ENCODE data around the gene ANGPT4. TPM values are rescaled to one million over a fixed set of nuclear protein-coding genes. Genes with fewer than 3 reads are reported as not detected.

Gene ANGPT4
- total and polyA plus RNA-seq, 2 of the 8 experiments (the other 6 are each of a cell fraction or from before 2014, with no cell fraction given) = 0.07 to 0.33 TPM

DNA sequence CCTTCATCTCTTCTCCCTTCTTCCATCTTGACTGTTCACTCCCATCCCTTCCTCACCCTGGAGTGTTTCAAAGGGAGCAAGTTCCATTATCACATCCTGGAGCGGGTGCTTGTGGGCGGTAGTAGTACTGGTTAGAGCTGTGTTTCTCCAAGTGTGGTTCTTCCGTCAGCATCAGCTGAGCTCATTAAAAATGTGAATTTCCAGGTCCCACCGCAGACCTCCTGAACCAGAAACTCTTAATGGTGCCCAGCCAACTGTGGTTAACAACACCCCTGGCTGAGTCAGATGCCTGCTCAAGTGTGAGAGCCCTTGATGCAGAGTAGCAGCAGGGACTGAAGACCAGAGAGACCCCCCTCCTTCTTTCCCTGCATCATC is 24.4 kb downstream of the ANGPT4 start:
- Histone ChIP-seq H3K14ac (ENCODE audit: insufficient read length) (no peak overlapping the region), H4K5ac (ENCODE audit: insufficient read length, low read depth, low read length) (no peak overlapping the region), H3K4me3 (ENCODE audit: extremely low read depth in 1 of 4, insufficient read depth in 2 of 4, low read depth in 3 of 4, low read length in 4 of 4) (no peak overlapping the region), H3K23me2 (ENCODE audit: low read depth, low read length) (no peaks in the 10 kb centered on the region), H3K4me1 (replicated peaks in 1 of 4; ENCODE audit: control insufficient read depth in 3 of 4, insufficient read depth in 4 of 4, low read length in 3 of 4) (no peaks in the 10 kb centered on the region), H3K27ac (ENCODE audit: low read depth, low read length) (no peak overlapping the region), H2BK120ac (replicated peaks; ENCODE audit: low read depth, low read length) (no peak overlapping the region), H2BK20ac (ENCODE audit: low read length) (no peak overlapping the region), H2BK12ac (ENCODE audit: low read depth, low read length) (no peak overlapping the region), H4K20me1 (replicated peaks in 1 of 2; ENCODE audit: control insufficient read depth in 1 of 2, insufficient read depth in 2 of 2, low read length in 2 of 2) (no peaks in the 10 kb centered on the region), H2AK5ac (ENCODE audit: low read depth, low read length) (no peak overlapping the region), H3K79me1 (ENCODE audit: low read depth, low read length) (no peaks in the 10 kb centered on the region), H3K4ac (replicated peaks; ENCODE audit: insufficient read length, low read depth, low read length) (no peak overlapping the region), H3K56ac (replicated peaks; ENCODE audit: insufficient read length, low read depth, low read length) (no peak overlapping the region), H2BK5ac (ENCODE audit: low read depth, low read length) (no peak overlapping the region), H3K18ac (ENCODE audit: extremely low read depth, low read length) (no peak overlapping the region), H3K9me3 (ENCODE audit: insufficient read depth in 2 of 2, low read depth in 1 of 2, low read length in 1 of 2) (0 out of 4 replicates have a peak, but pooled peaks cover 0 to 3% of the 10 kb centered on the region in 2 experiments), H3K27me3 (replicated peaks in 1 of 4; ENCODE audit: control insufficient read depth in 3 of 4, extremely low read depth in 1 of 4, insufficient read depth in 3 of 4, low read length in 3 of 4) (no peaks in the 10 kb centered on the region; a peak in 1 of 7 replicates), H4K91ac (replicated peaks; ENCODE audit: insufficient read length, low read length) (no peak overlapping the region), H3K4me2 (ENCODE audit: insufficient read depth in 1 of 2, low read depth in 2 of 2, low read length in 2 of 2) (no peak overlapping the region), H4K8ac (ENCODE audit: extremely low read depth, insufficient read depth, low read length) (no peak overlapping the region; the same call in 1 of the 2 replicates), H2AFZ (ENCODE audit: low read length) (no peak overlapping the region), H2BK15ac (ENCODE audit: low read length) (no peak overlapping the region), H3K79me2 (ENCODE audit: control insufficient read depth in 1 of 2, insufficient read depth in 2 of 2, low read length in 2 of 2) (no peaks in the 10 kb centered on the region), H3K23ac (ENCODE audit: insufficient read length) (no peak overlapping the region), H3K9ac (replicated peaks in 1 of 4; ENCODE audit: extremely low read depth in 1 of 4, low read depth in 3 of 4, low read length in 3 of 4) (no peak overlapping the region), H3K36me3 (ENCODE audit: control insufficient read depth in 2 of 4, insufficient read depth in 4 of 4, low read length in 3 of 4) (no peaks in the 10 kb centered on the region)
- DNase-seq (ENCODE audit: low read depth in 1 of 2, low spot score in 2 of 2) (no peak), FAIRE-seq (no peak)
- ChIA-PET CTCF (ENCODE audit: partially characterized antibody) (interaction anchor here (0.9 to 14.5 kb wide), 5 partner anchors 15 to 75 kb away, joined by 3 to 191 read pairs (median 6); no protein-coding TSS in a partner anchor), POLR2A (ENCODE audit: partially characterized antibody) (interaction anchor here (1.7 kb wide), 1 partner anchor 72 kb away, joined by 4 read pairs; no protein-coding TSS in a partner anchor)
- 89% methylated on average over 4 of the region's 4 CpGs; no CpG with 5 or more reads in 1 of the 2 experiments for WGBS, 2 experiments (ENCODE audit: extremely low coverage in 1 of 2, insufficient coverage in 1 of 2, insufficient read length in 1 of 2, insufficient replicate concordance in 2 of 2, low coverage in 1 of 2, low lambda C conversion rate in 2 of 2, missing lambda C conversion rate in 1 of 2)
- TF ChIP-seq SIX5 (IDR thresholded peaks at IDR 0.05; ENCODE audit: low read depth, low read length) = no peak
- TF ChIP-seq SP1 (IDR thresholded peaks at IDR 0.05; ENCODE audit: low read depth, low read length) = no peak
- TF ChIP-seq JUND (IDR thresholded peaks at IDR 0.05; ENCODE audit: low read length) = no peak
- TF ChIP-seq YY1 (IDR thresholded peaks at IDR 0.05; ENCODE audit: low read depth, low read length) = no peak
